Measurements from ENCODE around the gene MUL1. TPM values are rescaled to one million over a fixed set of nuclear protein-coding genes. Genes with fewer than 3 reads are reported as not detected.
"Not testable (repeated sequence)": the region's sequence is repeated elsewhere in the genome, so short reads cannot be mapped to it uniquely, and the experiment has no call there.

The MUL1 gene
- total and polyA plus RNA-seq, 3 donors from 2014 or later, result 22.4 to 32.0 (median 28.9) TPM

- H3K27ac ChIP-seq, result no peak overlapping the region
- H3K27me3 ChIP-seq, result no peaks in the 10 kb centered on the region
- no peaks in the 10 kb centered on the region for H3K4me1 ChIP-seq
- TF ChIP-seq CTCF (IDR thresholded peaks at IDR 0.05), result peak; percentile 85 to 94 (median 90)
- no peak for TF ChIP-seq POLR2A (IDR thresholded peaks at IDR 0.05)
- WGBS, 2 donors, result 16 to 20% methylated on average over 17 of the region's 17 CpGs
- no peaks in the 10 kb centered on the region for H3K9me3 ChIP-seq
- intact Hi-C loops (cut with DNase I; ENCODE audit: low total_unique reads), result loop anchor here (10.0 kb wide), 1 partner anchor 123 kb away; no protein-coding TSS in a partner anchor
- no peak overlapping the region for H3K4me3 ChIP-seq
- no peaks in the 10 kb centered on the region for H3K36me3 ChIP-seq (ENCODE audit: low read depth, missing control alignments)
- DNase-seq, result peak; percentile 92
Observed at GRCh38 chr1:20521960-20522861, 14.3 kb upstream of the MUL1 start.

- H3K4me1 ChIP-seq; DNase-seq; H3K4me3 ChIP-seq; H3K27ac ChIP-seq; H3K36me3 ChIP-seq (ENCODE audit: low read depth, missing control alignments); H3K9me3 ChIP-seq; H3K27me3 ChIP-seq: not testable (repeated sequence)
- intact Hi-C loops (cut with DNase I; ENCODE audit: low total_unique reads), result loop anchor here (10.0 kb wide), 1 partner anchor 125 kb away; no protein-coding TSS in a partner anchor
- 62 to 69% methylated on average over 7 of the region's 7 CpGs for WGBS, 2 donors
Observed at GRCh38 chr1:20519609-20520262, 11.8 kb upstream of the MUL1 start.

- WGBS, 2 donors, result 68 to 72% methylated on average over 6 of the region's 6 CpGs
- no peak overlapping the region for H3K27ac ChIP-seq
- H3K4me1 ChIP-seq, result peaks cover 3% of the 10 kb centered on the region
- intact Hi-C loops (cut with DNase I; ENCODE audit: low total_unique reads), result no loop called here
- H3K36me3 ChIP-seq (ENCODE audit: low read depth, missing control alignments), result no peaks in the 10 kb centered on the region
- TF ChIP-seq POLR2A (IDR thresholded peaks at IDR 0.05) (no peak), CTCF (IDR thresholded peaks at IDR 0.05) (no peak)
- H3K4me3 ChIP-seq, result no peak overlapping the region
- H3K27me3 ChIP-seq, result no peaks in the 10 kb centered on the region
- no peaks in the 10 kb centered on the region for H3K9me3 ChIP-seq
- no peak for DNase-seq
Observed at GRCh38 chr1:20511518-20512428, 3.8 kb upstream of the MUL1 start.

- Histone ChIP-seq H3K27me3 (no peaks in the 10 kb centered on the region), H3K27ac (peak overlapping the region; percentile 79), H3K9me3 (no peaks in the 10 kb centered on the region), H3K4me3 (peak overlapping the region; percentile 80 to 97), H3K4me1 (peaks cover 6% of the 10 kb centered on the region), H3K36me3 (ENCODE audit: low read depth, missing control alignments) (no peaks in the 10 kb centered on the region)
- intact Hi-C loops (cut with DNase I; ENCODE audit: low total_unique reads), result no loop called here
- DNase-seq, result no peak
- TF ChIP-seq POLR2A (IDR thresholded peaks at IDR 0.05), result no peak
- TF ChIP-seq CTCF (IDR thresholded peaks at IDR 0.05), result no peak
- WGBS, 2 donors, result 46 to 48% methylated on average over 5 of the region's 5 CpGs
Observed at GRCh38 chr1:20508411-20508771, 440 bp upstream of the MUL1 start.

GRCh38 chr1:20507248-20507563 lies 745 bp downstream of the MUL1 start:
- Histone ChIP-seq H3K4me3 (peak overlapping the region; percentile 80 to 97), H3K4me1 (peaks cover 6% of the 10 kb centered on the region), H3K36me3 (ENCODE audit: low read depth, missing control alignments) (no peaks in the 10 kb centered on the region), H3K9me3 (no peaks in the 10 kb centered on the region), H3K27me3 (no peaks in the 10 kb centered on the region), H3K27ac (peak overlapping the region in 1 of 2 donors; percentile 79)
- 26 to 30% methylated on average over 5 of the region's 5 CpGs for WGBS, 2 donors
- no peak for TF ChIP-seq CTCF (IDR thresholded peaks at IDR 0.05)
- no peak for DNase-seq
- intact Hi-C loops (cut with DNase I; ENCODE audit: low total_unique reads), result no loop called here

Data from testis (tissue), 3 donors.